ENCODE results near the gene PCYT1B. TPM values are rescaled to one million over a fixed set of nuclear protein-coding genes. Genes with fewer than 3 reads are reported as not detected.

Gene PCYT1B
- total RNA-seq, 1 experiment from 2014 or later: 20.7 TPM

GRCh38 chrX:24601858-24602257 lies 45.3 kb downstream of the PCYT1B start:
- ChIA-PET CTCF (no interaction called here), POLR2A (no interaction called here)
- no peaks in the 10 kb centered on the region for H3K9me3 Mint-ChIP-seq
- H3K4me3 Mint-ChIP-seq: no peak overlapping the region
- H3K4me1 Mint-ChIP-seq: no peaks in the 10 kb centered on the region
- DNase-seq (ENCODE audit: low spot score): no peak
- no peak overlapping the region for H3K27ac Mint-ChIP-seq
- H3K36me3 Mint-ChIP-seq: peaks cover 9% of the 10 kb centered on the region
- no peak for ATAC-seq
- no peaks in the 10 kb centered on the region for H3K27me3 Mint-ChIP-seq (ENCODE audit: low read depth)
- TF ChIP-seq OVOL2 (CRISPR knock-in tag; IDR thresholded peaks at IDR 0.05; ENCODE audit: borderline replicate concordance) (no peak), ZNF423 (CRISPR knock-in tag; IDR thresholded peaks at IDR 0.05) (no peak), GABPB1 (CRISPR knock-in tag; IDR thresholded peaks at IDR 0.05) (no peak), FOXP4 (CRISPR knock-in tag; IDR thresholded peaks at IDR 0.05) (no peak), NFE2L1 (CRISPR knock-in tag; IDR thresholded peaks at IDR 0.05) (no peak), CREM (CRISPR knock-in tag; IDR thresholded peaks at IDR 0.05) (no peak)
- TF ChIP-seq, protein P1, sequence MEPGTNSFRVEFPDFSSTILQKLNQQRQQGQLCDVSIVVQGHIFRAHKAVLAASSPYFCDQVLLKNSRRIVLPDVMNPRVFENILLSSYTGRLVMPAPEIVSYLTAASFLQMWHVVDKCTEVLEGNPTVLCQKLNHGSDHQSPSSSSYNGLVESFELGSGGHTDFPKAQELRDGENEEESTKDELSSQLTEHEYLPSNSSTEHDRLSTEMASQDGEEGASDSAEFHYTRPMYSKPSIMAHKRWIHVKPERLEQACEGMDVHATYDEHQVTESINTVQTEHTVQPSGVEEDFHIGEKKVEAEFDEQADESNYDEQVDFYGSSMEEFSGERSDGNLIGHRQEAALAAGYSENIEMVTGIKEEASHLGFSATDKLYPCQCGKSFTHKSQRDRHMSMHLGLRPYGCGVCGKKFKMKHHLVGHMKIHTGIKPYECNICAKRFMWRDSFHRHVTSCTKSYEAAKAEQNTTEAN (CRISPR knock-in tag; IDR thresholded peaks at IDR 0.05): no peak

GRCh38 chrX:24594501-24594900 lies 52.6 kb downstream of the PCYT1B start:
- H3K27me3 Mint-ChIP-seq (ENCODE audit: low read depth): no peaks in the 10 kb centered on the region
- TF ChIP-seq ZBTB21 (CRISPR knock-in tag; IDR thresholded peaks at IDR 0.05; ENCODE audit: borderline replicate concordance) (no peak), EMX1 (CRISPR knock-in tag; IDR thresholded peaks at IDR 0.05) (no peak), RELA (CRISPR knock-in tag; IDR thresholded peaks at IDR 0.05; ENCODE audit: borderline replicate concordance) (no peak), ZNF423 (CRISPR knock-in tag; IDR thresholded peaks at IDR 0.05) (no peak), IRF2 (CRISPR knock-in tag; IDR thresholded peaks at IDR 0.05; ENCODE audit: borderline replicate concordance, low read depth) (no peak), ARID4B (CRISPR knock-in tag; IDR thresholded peaks at IDR 0.05; ENCODE audit: borderline replicate concordance) (no peak)
- TF ChIP-seq, protein P2, sequence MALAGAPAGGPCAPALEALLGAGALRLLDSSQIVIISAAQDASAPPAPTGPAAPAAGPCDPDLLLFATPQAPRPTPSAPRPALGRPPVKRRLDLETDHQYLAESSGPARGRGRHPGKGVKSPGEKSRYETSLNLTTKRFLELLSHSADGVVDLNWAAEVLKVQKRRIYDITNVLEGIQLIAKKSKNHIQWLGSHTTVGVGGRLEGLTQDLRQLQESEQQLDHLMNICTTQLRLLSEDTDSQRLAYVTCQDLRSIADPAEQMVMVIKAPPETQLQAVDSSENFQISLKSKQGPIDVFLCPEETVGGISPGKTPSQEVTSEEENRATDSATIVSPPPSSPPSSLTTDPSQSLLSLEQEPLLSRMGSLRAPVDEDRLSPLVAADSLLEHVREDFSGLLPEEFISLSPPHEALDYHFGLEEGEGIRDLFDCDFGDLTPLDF (CRISPR knock-in tag; IDR thresholded peaks at IDR 0.05): no peak
- TF ChIP-seq, protein P3, sequence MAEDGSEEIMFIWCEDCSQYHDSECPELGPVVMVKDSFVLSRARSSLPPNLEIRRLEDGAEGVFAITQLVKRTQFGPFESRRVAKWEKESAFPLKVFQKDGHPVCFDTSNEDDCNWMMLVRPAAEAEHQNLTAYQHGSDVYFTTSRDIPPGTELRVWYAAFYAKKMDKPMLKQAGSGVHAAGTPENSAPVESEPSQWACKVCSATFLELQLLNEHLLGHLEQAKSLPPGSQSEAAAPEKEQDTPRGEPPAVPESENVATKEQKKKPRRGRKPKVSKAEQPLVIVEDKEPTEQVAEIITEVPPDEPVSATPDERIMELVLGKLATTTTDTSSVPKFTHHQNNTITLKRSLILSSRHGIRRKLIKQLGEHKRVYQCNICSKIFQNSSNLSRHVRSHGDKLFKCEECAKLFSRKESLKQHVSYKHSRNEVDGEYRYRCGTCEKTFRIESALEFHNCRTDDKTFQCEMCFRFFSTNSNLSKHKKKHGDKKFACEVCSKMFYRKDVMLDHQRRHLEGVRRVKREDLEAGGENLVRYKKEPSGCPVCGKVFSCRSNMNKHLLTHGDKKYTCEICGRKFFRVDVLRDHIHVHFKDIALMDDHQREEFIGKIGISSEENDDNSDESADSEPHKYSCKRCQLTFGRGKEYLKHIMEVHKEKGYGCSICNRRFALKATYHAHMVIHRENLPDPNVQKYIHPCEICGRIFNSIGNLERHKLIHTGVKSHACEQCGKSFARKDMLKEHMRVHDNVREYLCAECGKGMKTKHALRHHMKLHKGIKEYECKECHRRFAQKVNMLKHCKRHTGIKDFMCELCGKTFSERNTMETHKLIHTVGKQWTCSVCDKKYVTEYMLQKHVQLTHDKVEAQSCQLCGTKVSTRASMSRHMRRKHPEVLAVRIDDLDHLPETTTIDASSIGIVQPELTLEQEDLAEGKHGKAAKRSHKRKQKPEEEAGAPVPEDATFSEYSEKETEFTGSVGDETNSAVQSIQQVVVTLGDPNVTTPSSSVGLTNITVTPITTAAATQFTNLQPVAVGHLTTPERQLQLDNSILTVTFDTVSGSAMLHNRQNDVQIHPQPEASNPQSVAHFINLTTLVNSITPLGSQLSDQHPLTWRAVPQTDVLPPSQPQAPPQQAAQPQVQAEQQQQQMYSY (CRISPR knock-in tag; IDR thresholded peaks at IDR 0.05): no peak
- DNase-seq (ENCODE audit: low spot score): no peak
- no peaks in the 10 kb centered on the region for H3K4me1 Mint-ChIP-seq
- H3K4me3 Mint-ChIP-seq: no peak overlapping the region
- ATAC-seq: no peak
- peaks cover 1% of the 10 kb centered on the region; the same call in 1 of the 2 replicates for H3K36me3 Mint-ChIP-seq
- H3K27ac Mint-ChIP-seq: no peak overlapping the region
- CTCF ChIA-PET: interaction anchor here (1.2 kb wide), 1 partner anchor 199 kb away, joined by 5 read pairs; no protein-coding TSS in a partner anchor
- no peaks in the 10 kb centered on the region for H3K9me3 Mint-ChIP-seq
- POLR2A ChIA-PET: no interaction called here

Data from WTC11 (cell line).